Activated naive CD4-positive, alpha-beta T cell treated with anti-CD3 and anti-CD28 coated beads, Interleukin-2, amount 10 ng/mL, durations not matched to agents 7 days and 5 days (primary cell): ENCODE data around the gene GBF1.

ENCODE experiments used
- CTCF ChIA-PET: fragments of 350-600 bp; sonication (Branson Sonifier 250); formaldehyde crosslinking; loops from one replicate; lab custom pipeline; 2021; ENCODE audit warnings: antibody characterized with exemption; lab: Charles Lee
- DNase-seq: peaks from one replicate; pipeline ENCODE4 v3.0.0-alpha.2; 2020
- H3K27ac Mint-ChIP-seq: one replicate; pipeline ENCODE4 v1.8.0; 2021; ENCODE audit warnings: mild to moderate bottlenecking, moderate library complexity, mixed read lengths
- H3K27me3 Mint-ChIP-seq: one replicate; pipeline ENCODE4 v1.8.0; 2021; ENCODE audit warnings: mild to moderate bottlenecking, mixed read lengths
- H3K36me3 Mint-ChIP-seq: one replicate; pipeline ENCODE4 v1.8.0; 2021; ENCODE audit warnings: mixed read lengths
- H3K4me1 Mint-ChIP-seq: one replicate; pipeline ENCODE4 v1.8.0; 2021; ENCODE audit warnings: mixed read lengths
- H3K4me3 Mint-ChIP-seq: one replicate; pipeline ENCODE4 v1.8.0; 2021; ENCODE audit warnings: mild to moderate bottlenecking, moderate library complexity, mixed read lengths
- H3K9me3 Mint-ChIP-seq: one replicate; pipeline ENCODE4 v1.8.0; 2021; ENCODE audit warnings: mixed read lengths

The GBF1 gene

GRCh38 chr10:102334101-102334500, 88.8 kb downstream of the GBF1 start:
- no peaks in the 10 kb centered on the region for H3K9me3 Mint-ChIP-seq
- H3K4me1 Mint-ChIP-seq, result no peaks in the 10 kb centered on the region
- peaks cover 8% of the 10 kb centered on the region for H3K36me3 Mint-ChIP-seq
- H3K4me3 Mint-ChIP-seq, result no peak overlapping the region
- H3K27me3 Mint-ChIP-seq, result no peaks in the 10 kb centered on the region
- DNase-seq, result no peak
- no peak overlapping the region for H3K27ac Mint-ChIP-seq
- CTCF ChIA-PET, result interaction anchor here (0.7 to 2.0 kb wide), 4 partner anchors 12 to 105 kb away, joined by 3 to 10 read pairs (median 3); no protein-coding TSS in a partner anchor

GRCh38 chr10:102335184-102335583, 89.9 kb downstream of the GBF1 start:
- no peak for DNase-seq
- H3K36me3 Mint-ChIP-seq, result peaks cover 8% of the 10 kb centered on the region
- no peaks in the 10 kb centered on the region for H3K9me3 Mint-ChIP-seq
- no peaks in the 10 kb centered on the region for H3K27me3 Mint-ChIP-seq
- no peaks in the 10 kb centered on the region for H3K4me1 Mint-ChIP-seq
- CTCF ChIA-PET, result interaction anchor here (1.1 to 1.4 kb wide), 3 partner anchors 11 to 105 kb away, joined by 3 to 4 read pairs (median 4); no protein-coding TSS in a partner anchor
- H3K27ac Mint-ChIP-seq, result no peak overlapping the region
- no peak overlapping the region for H3K4me3 Mint-ChIP-seq

- Mint-ChIP-seq H3K27me3 (no peaks in the 10 kb centered on the region), H3K4me1 (peaks cover 2% of the 10 kb centered on the region), H3K4me3 (no peak overlapping the region), H3K9me3 (no peaks in the 10 kb centered on the region), H3K27ac (no peak overlapping the region), H3K36me3 (peaks cover 11% of the 10 kb centered on the region)
- no peak for DNase-seq
- CTCF ChIA-PET, result interaction anchor here (0.9 to 19.4 kb wide), 6 partner anchors 10 to 243 kb away, joined by 3 to 693 read pairs (median 4); partner anchors contain the start of genes ELOVL3 and PITX3
Observed at GRCh38 chr10:102341038-102341688, 95.8 kb downstream of the GBF1 start.

- H3K36me3 Mint-ChIP-seq, result peaks cover 15% of the 10 kb centered on the region
- H3K27me3 Mint-ChIP-seq, result no peaks in the 10 kb centered on the region
- no peaks in the 10 kb centered on the region for H3K9me3 Mint-ChIP-seq
- H3K27ac Mint-ChIP-seq, result no peak overlapping the region
- CTCF ChIA-PET, result interaction anchor here (0.8 to 19.4 kb wide), 3 partner anchors 9 to 109 kb away, joined by 3 to 693 read pairs (median 14); partner anchors contain the start of genes ELOVL3 and PITX3
- no peak overlapping the region for H3K4me3 Mint-ChIP-seq
- peaks cover 2% of the 10 kb centered on the region for H3K4me1 Mint-ChIP-seq
- no peak for DNase-seq
Observed at GRCh38 chr10:102342458-102342857, 97.1 kb downstream of the GBF1 start.

- H3K4me3 Mint-ChIP-seq, result no peak overlapping the region
- H3K9me3 Mint-ChIP-seq, result no peaks in the 10 kb centered on the region
- peaks cover 15% of the 10 kb centered on the region for H3K36me3 Mint-ChIP-seq
- H3K27ac Mint-ChIP-seq, result no peak overlapping the region
- H3K27me3 Mint-ChIP-seq, result no peaks in the 10 kb centered on the region
- CTCF ChIA-PET, result interaction anchor here (19.4 kb wide), 1 partner anchor 110 kb away, joined by 693 read pairs; the partner anchor contains the start of genes ELOVL3 and PITX3
- H3K4me1 Mint-ChIP-seq, result peaks cover 2% of the 10 kb centered on the region
- no peak for DNase-seq
Observed at GRCh38 chr10:102342958-102343357, 97.6 kb downstream of the GBF1 start.

- CTCF ChIA-PET, result interaction anchor here (0.6 to 19.4 kb wide), 2 partner anchors 111 to 767 kb away, joined by 3 to 693 read pairs; partner anchors contain the start of genes ELOVL3 and PITX3
- Mint-ChIP-seq H3K9me3 (no peaks in the 10 kb centered on the region), H3K4me1 (peaks cover 2% of the 10 kb centered on the region), H3K27ac (no peak overlapping the region), H3K36me3 (peaks cover 20% of the 10 kb centered on the region), H3K27me3 (no peaks in the 10 kb centered on the region), H3K4me3 (no peak overlapping the region)
- no peak for DNase-seq
Observed at GRCh38 chr10:102344067-102344466, 98.7 kb downstream of the GBF1 start.

- Mint-ChIP-seq H3K4me3 (no peak overlapping the region), H3K9me3 (no peaks in the 10 kb centered on the region), H3K36me3 (peaks cover 29% of the 10 kb centered on the region), H3K4me1 (peaks cover 2% of the 10 kb centered on the region), H3K27ac (no peak overlapping the region), H3K27me3 (no peaks in the 10 kb centered on the region)
- CTCF ChIA-PET, result interaction anchor here (0.6 to 19.4 kb wide), 14 partner anchors 11 to 232 kb away, joined by 3 to 693 read pairs (median 3); partner anchors contain the start of genes ELOVL3 and PITX3
- peak; percentile 39 for DNase-seq
Observed at GRCh38 chr10:102347236-102347828, 102.0 kb downstream of the GBF1 start.

- no peak overlapping the region for H3K4me3 Mint-ChIP-seq
- peak; percentile 84 for DNase-seq
- no peaks in the 10 kb centered on the region for H3K9me3 Mint-ChIP-seq
- no peaks in the 10 kb centered on the region for H3K4me1 Mint-ChIP-seq
- H3K27ac Mint-ChIP-seq, result no peak overlapping the region
- CTCF ChIA-PET, result interaction anchor here (0.6 to 19.4 kb wide), 37 partner anchors 10 to 275 kb away, joined by 3 to 693 read pairs (median 4); partner anchors contain the start of genes ELOVL3, GBF1 and PITX3
- H3K27me3 Mint-ChIP-seq, result no peaks in the 10 kb centered on the region
- peaks cover 33% of the 10 kb centered on the region for H3K36me3 Mint-ChIP-seq
Observed at GRCh38 chr10:102352066-102352715, 106.9 kb downstream of the GBF1 start.

GRCh38 chr10:102354451-102354850, 109.1 kb downstream of the GBF1 start:
- Mint-ChIP-seq H3K27me3 (no peaks in the 10 kb centered on the region), H3K9me3 (no peaks in the 10 kb centered on the region), H3K4me3 (no peak overlapping the region), H3K27ac (no peak overlapping the region), H3K4me1 (peaks cover 12% of the 10 kb centered on the region), H3K36me3 (peaks cover 42% of the 10 kb centered on the region)
- CTCF ChIA-PET, result interaction anchor here (1.0 to 19.4 kb wide), 5 partner anchors 7 to 242 kb away, joined by 3 to 693 read pairs (median 5); partner anchors contain the start of genes ELOVL3 and PITX3
- DNase-seq, result no peak

GRCh38 chr10:102358712-102359382, 113.5 kb downstream of the GBF1 start:
- H3K36me3 Mint-ChIP-seq, result peaks cover 59% of the 10 kb centered on the region
- no peaks in the 10 kb centered on the region for H3K27me3 Mint-ChIP-seq
- CTCF ChIA-PET, result interaction anchor here (0.6 to 19.4 kb wide), 3 partner anchors 9 to 223 kb away, joined by 3 to 693 read pairs (median 5); partner anchors contain the start of genes ELOVL3 and PITX3

GRCh38 chr10:102367441-102367840, 122.1 kb downstream of the GBF1 start:
- no peak overlapping the region for H3K4me3 Mint-ChIP-seq
- no peak for DNase-seq
- no peaks in the 10 kb centered on the region for H3K9me3 Mint-ChIP-seq
- no peaks in the 10 kb centered on the region for H3K27me3 Mint-ChIP-seq
- peaks cover 73% of the 10 kb centered on the region for H3K36me3 Mint-ChIP-seq
- H3K4me1 Mint-ChIP-seq, result no peaks in the 10 kb centered on the region
- H3K27ac Mint-ChIP-seq, result no peak overlapping the region
- CTCF ChIA-PET, result no interaction called here

More at GRCh38 chr10:102358712-102359382, 113.5 kb downstream of the GBF1 start:
- peaks cover 12% of the 10 kb centered on the region for H3K4me1 Mint-ChIP-seq
- no peak overlapping the region for H3K4me3 Mint-ChIP-seq
- no peak overlapping the region for H3K27ac Mint-ChIP-seq
- no peaks in the 10 kb centered on the region for H3K9me3 Mint-ChIP-seq
- DNase-seq, result no peak

GRCh38 chr10:102368077-102368476, 122.7 kb downstream of the GBF1 start:
- Mint-ChIP-seq H3K4me3 (no peak overlapping the region), H3K36me3 (peaks cover 71% of the 10 kb centered on the region), H3K9me3 (no peaks in the 10 kb centered on the region), H3K27me3 (no peaks in the 10 kb centered on the region), H3K4me1 (no peaks in the 10 kb centered on the region), H3K27ac (no peak overlapping the region)
- no peak for DNase-seq
- CTCF ChIA-PET, result interaction anchor here (0.7 to 1.6 kb wide), 3 partner anchors 13 to 137 kb away, joined by 3 to 10 read pairs (median 5); no protein-coding TSS in a partner anchor

GRCh38 chr10:102371295-102371694, 126.0 kb downstream of the GBF1 start:
- Mint-ChIP-seq H3K9me3 (no peaks in the 10 kb centered on the region), H3K4me1 (no peaks in the 10 kb centered on the region), H3K27me3 (no peaks in the 10 kb centered on the region), H3K4me3 (no peak overlapping the region), H3K36me3 (peaks cover 68% of the 10 kb centered on the region), H3K27ac (no peak overlapping the region)
- CTCF ChIA-PET, result interaction anchor here (0.7 to 1.7 kb wide), 2 partner anchors 19 to 21 kb away, joined by 3 to 6 read pairs; no protein-coding TSS in a partner anchor
- no peak for DNase-seq
